Hippocampal formation (tissue), 2 donors: ENCODE measurements around the gene MISP.
"Not testable (repeated sequence)": the region's sequence is repeated elsewhere in the genome, so short reads cannot be mapped to it uniquely, and the experiment has no call there.

ENCODE experiments used
- DNase-seq, 2 donors: peaks; one replicate each; lab custom pipeline; 2025; lab: John Stamatoyannopoulos, UW

The MISP gene

DNA sequence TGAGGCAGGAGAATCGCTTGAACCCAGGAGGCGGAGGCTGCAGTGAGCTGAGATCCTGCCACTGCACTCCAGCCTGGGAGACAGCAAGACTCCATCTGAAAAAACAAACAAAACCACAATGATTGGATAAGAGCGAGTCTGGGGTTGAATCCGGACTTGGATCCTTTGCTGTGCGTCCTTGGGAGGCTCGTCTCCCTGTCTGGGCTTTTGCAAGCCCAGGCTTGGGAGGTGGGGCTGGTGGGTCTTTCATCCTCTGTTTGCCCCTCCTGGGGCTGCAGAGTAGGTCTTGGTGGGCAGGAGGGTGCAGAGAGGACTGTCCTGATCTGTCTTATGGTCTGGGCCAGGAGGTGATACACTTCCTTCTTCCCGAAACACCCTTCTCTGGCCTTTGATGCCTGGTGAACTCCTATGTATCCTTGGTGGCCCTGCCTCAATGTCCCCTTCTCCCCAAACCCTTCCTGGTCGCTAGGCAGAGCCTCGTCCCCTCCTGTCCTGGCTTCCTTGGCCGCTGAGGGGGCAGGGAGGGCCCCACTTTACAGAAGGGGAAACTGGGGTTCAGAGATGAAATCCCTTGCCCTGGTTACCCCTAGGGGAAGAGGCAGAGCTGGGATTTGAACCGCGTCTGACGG lies 25.3 kb upstream of the MISP start:
- DNase-seq = no peak

DNA sequence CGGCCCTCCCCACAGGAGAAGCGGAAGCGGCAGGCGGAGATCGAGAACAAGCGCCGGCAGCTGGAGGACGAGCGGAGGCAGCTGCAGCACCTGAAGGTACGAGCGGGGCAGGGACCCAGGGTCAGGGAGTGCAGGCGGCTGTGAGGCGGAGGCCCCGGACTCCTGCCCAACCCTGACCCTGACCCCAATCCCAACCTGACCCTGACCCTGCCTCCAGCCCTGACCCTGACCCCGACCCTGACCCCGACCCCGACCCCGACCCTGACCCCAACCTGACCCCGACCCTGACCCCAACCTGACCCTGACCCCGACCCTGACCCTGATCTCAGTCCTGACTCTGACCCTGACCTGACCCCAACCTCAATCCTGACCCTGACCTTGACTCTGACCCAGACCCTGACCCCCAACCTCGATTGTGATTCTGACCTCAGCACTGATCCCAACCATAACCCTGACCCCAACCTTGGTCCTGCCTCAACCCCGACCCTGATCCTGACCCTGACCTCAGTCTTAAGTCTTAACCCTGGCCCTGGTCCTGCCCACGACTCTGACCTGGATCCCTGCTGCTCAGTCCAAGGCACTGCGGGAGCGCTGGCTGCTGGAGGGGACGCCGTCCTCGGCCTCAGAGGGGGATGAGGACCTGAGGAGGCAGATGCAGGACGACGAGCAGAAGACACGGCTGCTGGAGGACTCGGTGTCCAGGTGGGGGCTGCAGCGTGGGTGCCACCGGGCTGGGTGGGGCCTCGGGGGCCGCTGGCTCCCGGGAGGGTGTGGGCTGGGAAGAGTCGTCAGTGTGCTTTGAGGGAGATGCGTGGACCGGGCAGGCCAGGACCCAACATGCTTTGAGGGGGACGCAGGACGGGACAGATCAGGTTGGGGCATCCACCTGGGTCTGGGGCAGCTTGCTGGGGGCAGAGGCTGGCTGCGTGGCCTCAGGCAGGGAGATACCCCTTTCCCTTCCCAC lies 23.6 kb upstream of the MISP start:
- no peak for DNase-seq

DNA sequence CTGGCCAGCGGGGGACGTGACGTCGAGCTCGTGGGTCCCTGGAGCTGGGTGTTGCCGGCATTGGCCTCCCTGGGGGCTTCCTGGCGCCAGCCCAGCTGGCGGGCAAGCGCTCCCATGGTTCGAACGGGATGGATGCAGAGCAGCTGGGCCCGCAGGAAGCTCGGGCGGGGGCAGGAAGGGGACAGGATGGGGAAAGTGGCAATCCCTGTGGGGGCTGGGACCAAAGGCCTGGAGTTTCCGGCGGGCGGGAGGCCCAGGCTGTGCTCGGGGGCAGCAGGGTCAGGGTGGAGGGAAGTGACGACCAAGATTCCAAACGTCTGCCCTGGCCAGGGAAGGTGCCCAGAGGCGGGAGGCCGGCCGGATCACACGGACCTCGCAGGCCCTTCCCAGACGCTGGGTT lies 22.9 kb upstream of the MISP start:
- DNase-seq = no peak

- not testable (repeated sequence) for DNase-seq
Observed at GRCh38 chr19:729564-729963, 21.3 kb upstream of the MISP start.

GRCh38 chr19:729965-730668 lies 20.8 kb upstream of the MISP start:
- no peak for DNase-seq

- DNase-seq = no peak
Observed at GRCh38 chr19:731000-731399, 19.9 kb upstream of the MISP start.

DNA sequence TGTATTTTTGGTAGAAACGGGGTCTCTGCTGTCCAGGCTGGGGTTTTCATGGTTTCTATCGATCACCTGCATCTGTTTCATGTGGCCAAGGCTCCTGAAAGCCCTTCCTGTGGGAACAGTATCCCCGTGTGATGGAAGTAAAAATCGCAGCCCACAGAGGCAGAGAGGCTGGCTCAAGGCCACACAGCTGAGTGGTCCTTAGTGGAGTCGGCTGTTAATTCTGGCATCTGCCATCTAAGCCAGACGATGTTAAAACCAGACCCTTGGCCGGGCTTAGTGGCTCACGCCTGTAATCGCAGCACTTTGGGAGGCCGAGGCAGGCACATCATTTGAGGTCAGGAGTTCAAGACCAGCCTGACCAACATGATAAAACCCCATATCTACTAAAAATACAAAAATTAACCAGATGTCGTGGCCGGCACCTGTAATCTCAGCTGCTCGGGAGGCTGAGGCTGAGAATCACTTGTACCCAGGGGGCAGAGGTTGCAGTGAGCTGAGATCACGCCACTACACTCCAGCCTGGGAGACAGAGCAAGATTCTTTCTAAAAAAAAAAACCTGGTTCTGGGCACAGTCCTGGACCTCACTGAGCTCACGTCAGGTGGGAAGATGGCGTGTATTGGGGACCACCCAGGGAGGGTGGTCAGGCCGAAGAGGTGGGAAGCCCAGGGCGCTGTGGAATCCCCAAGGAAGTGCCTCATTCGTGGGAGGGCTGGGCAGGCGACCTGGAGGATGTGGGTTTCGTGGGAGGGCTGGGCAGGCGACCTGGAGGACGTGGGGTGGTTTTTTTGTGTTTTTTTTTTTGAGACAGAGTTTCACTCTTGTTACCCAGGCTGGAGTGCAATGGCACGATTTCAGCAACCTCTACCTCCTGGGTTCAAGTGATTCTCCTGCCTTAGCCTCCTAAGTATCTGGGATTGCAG lies 18.5 kb upstream of the MISP start:
- no peak for DNase-seq

GRCh38 chr19:734716-735115 lies 16.2 kb upstream of the MISP start:
- DNase-seq = no peak

GRCh38 chr19:736125-736524 lies 14.8 kb upstream of the MISP start:
- no peak for DNase-seq

DNA sequence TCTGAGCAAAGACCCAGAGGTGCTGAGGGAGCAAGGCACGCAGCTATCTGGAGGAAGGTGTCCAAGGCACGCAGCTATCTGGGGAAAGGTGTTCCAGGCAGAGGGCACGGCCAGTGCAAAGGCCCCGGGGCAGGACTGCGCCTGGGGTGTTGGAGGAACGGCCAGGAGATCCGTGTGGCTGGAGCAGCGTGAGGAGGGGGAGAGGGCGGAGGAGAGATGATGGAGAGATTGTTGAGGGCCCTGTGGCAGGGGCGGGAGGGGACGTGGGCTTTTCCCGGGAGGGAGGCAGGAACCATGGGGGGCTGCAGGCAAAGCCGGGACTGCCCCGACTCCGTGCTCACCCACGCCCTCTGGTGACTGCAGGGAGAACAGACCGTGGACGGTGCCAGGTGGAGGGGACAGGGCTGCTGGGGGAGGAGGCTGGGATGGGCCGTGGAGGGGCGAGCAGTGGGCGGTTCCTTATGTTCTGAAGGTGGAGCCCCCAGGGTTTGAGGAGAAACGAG lies 13.3 kb upstream of the MISP start:
- no peak for DNase-seq

GRCh38 chr19:738509-739128 lies 12.3 kb upstream of the MISP start:
- no peak for DNase-seq

GRCh38 chr19:739998-740715 lies 10.8 kb upstream of the MISP start:
- DNase-seq = no peak

GRCh38 chr19:740816-741505 lies 10.0 kb upstream of the MISP start:
- not testable (repeated sequence) for DNase-seq

GRCh38 chr19:741506-742131 lies 9.3 kb upstream of the MISP start:
- no peak for DNase-seq

DNA sequence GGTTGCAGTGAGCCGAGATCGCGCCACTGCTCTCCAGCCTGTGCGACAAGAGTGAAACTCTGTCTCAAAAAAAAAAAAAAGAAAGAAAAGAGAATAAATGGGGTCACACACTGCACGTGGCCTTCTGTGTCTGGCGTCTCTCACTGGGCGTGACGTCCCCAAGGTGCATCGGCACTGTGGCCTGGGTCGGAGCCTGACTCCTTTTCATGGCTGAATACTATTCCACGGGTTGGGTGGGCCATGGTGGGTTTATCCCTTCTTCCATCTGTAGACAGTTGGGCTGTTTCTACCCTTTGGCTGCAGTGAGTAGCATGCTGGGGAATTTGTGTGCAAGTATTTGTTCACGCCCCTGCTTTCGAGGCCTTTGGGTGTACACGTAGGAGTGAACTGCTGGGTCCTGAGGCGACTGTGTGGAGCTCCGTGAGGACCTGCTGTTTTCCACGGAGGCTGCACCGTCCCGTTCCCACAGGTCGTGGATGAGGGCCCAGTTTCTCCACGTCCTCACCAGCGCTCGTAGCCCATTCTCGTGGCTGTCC lies 8.3 kb upstream of the MISP start:
- DNase-seq = no peak

GRCh38 chr19:743168-743687 lies 7.7 kb upstream of the MISP start:
- no peak for DNase-seq

- not testable (repeated sequence) for DNase-seq
Observed at GRCh38 chr19:745138-745537, 5.8 kb upstream of the MISP start.

DNA sequence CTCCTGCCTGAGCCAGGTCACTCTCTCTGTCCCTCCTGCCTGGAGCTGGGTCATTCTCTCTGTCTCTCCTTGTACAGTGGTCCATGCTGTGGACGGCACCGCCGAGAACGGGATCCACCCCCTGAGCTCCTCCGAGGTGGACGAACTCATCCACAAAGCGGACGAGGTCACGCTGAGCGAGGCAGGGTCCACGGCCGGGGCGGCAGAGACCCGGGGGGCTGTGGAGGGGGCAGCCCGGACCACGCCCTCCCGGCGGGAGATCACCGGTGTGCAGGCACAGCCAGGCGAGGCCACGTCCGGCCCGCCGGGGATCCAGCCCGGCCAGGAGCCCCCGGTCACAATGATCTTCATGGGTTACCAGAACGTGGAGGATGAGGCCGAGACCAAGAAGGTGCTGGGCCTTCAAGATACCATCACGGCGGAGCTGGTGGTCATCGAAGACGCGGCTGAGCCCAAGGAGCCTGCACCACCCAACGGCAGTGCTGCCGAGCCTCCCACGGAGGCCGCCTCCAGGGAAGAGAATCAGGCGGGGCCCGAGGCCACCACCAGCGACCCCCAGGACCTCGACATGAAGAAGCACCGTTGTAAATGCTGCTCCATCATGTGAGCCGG lies 4.6 kb upstream of the MISP start:
- DNase-seq = no peak
